ENCODE measurements around the gene BTBD10.

BTBD10 gene

DNA sequence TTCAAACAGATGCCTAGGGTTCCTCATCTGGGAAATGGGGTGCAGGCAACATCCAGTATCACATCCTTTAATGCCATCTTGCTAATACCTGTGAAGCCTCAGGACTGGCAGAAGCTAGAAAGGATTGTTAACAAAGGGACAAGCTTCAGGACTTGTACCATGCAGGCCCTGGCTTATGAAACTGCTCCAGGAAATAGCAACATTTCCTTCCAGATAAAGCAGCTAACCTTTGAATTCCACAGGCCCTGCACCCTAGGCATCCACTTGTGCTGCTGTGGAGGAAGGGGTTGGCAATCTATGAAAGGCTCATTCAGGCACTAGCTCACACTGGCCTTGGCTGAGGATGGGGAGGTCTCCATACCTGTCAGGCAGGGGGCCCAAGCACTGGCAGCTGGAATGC is 87.2 kb downstream of the BTBD10 start:
- DNase-seq (ENCODE audit: low read depth, low spot score), result no peak

DNA sequence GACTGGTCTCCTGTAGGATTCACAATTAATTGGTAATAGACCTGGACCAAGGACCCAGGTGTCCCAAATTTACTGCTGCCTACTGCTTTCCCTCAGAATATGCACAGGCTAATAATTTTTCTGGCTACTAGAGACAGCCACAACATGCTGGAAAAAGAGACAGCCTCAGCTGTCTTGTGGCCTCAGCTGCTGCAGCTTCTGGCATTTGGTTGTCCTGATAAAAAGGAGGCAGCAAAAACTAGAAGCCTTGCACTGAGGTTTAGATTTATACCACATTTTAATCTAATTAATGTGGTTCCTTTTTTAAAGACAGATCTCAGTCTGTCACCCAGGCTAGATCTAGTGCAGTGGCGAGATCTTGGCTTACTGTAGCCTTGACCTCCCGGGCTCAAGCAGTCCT is 89.8 kb downstream of the BTBD10 start:
- no peak for DNase-seq (ENCODE audit: low read depth, low spot score)

DNA sequence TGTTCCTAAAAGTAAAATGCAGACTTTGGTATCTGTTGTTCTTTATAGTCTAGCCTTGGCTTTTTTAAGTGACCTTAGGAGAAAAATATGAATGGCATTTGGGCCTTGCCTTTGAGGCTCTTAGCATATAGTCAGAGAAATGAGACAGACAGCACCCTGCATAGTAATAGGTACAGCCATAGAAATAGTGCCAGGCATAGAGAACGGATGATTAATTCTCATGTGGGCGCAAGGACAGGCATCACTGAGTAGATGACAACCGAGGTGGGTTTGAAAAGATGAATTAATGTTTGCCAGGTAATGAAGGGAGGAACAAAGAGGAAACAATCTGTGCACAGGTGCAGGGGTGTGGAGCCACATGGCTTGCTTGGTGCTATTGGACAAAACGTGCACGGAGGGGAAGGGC is 95.0 kb downstream of the BTBD10 start:
- DNase-seq (ENCODE audit: low read depth, low spot score), result no peak

DNA sequence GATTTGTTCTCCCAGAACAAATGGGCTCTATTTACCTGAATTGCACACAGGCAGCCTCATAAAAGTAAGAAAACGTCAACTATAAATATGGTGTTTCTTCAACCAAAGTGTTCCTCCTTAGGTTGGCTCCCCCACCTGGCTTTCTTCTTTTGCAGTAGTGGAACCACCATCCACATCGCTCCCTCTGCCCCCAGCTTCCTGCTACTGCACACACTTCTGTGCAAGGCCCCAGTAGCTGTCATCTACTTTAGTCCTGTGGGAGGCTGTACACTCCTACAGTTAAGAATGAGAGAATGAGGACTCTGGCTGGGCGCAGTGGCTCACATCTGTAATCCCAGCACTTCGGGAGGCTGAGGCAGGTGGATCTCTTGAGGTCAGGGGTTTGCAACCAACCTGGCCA is 95.9 kb downstream of the BTBD10 start:
- no peak for DNase-seq (ENCODE audit: low read depth, low spot score)

DNA sequence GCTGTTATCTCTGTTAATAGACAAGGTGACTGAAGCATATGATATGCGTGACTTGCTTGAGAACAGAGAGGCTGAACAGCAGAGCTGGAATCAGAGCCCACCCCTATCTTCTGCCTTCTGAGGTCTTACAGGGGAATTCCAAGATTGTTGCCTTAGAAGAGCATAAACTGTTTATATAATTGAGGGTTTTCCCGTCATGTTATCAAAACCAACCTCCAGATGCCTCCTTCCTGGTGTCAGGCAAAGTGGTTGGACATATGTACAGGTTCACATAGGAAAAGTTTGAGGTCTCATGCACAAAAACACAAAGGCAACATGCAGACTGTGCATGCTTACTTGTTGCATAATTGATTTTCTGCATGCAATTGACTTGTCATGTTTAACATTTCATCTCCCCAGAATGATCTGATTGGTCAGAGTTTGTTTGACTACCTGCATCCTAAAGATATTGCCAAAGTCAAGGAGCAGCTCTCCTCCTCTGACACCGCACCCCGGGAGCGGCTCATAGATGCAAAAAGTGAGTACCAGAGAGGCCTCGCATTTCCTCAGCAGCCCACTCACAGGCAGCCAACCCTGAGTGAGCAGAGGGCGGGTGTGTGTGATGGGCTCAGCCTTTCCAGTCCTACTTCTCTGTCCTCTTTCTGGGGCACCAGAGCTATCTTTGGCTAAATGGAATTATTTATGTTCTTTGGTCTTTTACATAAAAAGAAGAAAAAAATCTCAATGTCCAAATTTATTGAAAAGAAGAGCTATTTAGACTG is 96.6 kb downstream of the BTBD10 start:
- DNase-seq (ENCODE audit: low read depth, low spot score), result no peak

DNA sequence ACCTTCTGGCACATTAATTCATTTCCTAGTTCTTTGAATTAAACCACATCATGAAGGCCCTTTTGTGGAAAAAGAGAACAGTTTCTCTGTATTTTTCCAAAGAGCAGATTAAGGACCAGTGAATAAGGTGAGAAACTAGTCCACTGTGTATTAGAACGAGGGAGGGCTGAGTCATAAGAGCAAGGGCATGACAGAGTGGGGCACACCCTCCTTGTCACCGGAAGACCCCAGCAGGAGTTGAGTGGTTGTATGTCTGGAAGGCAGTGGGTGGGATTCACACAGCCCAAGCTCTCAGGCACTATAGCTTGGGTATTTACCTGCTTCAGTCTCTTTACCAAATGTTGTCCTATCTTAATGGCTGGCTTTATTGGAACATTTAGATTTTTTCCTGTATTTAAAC is 98.6 kb downstream of the BTBD10 start:
- DNase-seq (ENCODE audit: low read depth, low spot score), result no peak

DNA sequence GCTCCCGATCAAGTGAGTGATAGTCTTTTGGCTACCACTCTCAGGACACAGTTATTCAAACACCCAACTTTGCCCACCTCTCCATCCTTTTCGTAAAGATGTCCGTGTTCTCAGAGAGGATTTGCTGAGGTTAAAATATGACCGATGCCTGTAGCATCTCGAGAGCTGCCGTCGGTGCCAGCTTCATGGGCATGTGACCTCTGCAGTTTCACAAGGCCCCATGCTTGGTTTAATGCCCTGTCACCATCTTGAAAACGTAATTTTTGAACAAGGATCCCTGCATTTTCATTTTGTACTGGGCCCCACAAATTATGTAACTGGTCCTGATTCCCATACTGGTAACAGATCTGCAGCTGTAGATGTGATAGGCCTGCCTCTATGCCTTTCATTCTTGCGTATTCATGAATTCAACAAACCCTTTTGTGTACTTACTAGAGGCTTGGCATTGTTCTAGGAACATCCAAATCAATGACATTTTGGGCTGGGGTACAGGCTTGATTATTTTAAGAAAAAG is 100.4 kb downstream of the BTBD10 start:
- no peak for DNase-seq (ENCODE audit: low read depth, low spot score)

DNA sequence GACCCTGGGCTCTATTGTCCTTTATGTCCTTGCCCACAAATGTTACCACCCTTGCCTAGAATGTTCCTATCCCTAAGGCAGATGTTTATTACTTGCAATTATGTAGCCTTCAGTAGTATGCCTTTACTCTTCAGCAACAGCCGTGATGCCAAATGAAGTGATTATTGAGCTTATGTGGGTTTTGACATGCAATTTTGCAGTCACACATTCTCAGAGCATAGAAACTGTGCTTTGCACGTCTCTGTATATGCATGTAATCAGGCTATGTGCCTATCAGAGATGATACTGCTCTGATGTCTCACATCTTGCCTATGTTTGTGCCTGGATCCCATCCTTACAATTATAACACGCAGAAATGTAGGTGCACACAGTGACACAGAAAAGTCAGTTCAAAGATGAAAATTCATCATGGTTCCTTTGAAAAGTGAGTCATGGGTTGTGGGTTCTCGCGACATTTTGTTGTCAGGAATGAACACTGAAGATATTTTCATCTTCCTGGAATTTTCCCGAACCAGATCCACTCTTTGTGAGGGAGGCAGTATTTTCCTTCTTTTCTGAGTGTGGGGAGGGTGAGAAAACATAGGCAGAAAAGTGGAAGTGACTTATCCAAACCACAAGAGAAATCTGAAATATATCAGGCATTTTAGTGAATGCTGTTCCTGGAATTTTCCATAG is 104.3 kb downstream of the BTBD10 start:
- DNase-seq (ENCODE audit: low read depth, low spot score), result no peak

DNA sequence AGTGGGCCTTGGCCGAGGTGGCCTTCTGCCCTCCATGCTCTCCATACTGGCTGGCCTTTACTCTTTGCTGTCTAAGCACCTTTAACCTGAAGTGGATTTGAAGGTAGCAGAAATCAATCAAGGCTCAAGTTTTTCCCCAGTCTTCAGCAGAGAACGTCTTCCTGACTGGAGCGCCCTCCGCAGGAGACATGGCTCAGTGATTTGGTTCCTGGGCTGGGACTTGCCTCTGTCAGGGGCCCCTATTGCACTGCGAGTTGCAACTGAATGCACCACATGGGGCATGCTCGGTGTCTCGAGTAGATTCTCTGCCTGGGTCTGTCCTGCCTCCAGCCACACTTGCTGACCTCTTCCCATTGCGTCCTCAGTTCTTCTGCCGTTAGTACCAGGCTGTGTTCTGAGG is 105.8 kb downstream of the BTBD10 start:
- no peak for DNase-seq (ENCODE audit: low read depth, low spot score)

DNA sequence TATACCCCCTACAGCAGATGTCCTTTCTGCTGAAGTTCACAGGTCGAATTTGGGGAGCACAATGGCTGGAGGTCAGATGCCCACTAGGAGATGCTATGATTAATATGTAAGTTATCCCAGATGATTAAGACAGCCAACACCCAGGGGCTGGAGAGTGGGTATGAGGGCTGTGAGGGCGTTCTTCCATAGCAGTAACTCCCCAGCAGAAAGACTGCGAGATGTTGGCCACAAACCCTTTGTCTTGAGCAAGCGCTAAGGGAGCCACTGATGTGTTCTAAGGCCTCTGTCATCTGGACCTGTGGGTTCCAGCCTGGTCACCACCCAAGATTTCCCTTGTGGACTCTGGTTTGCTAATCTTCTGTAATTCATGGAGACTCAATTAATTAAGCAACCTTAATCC is 107.8 kb downstream of the BTBD10 start:
- DNase-seq (ENCODE audit: low read depth, low spot score), result no peak

DNA sequence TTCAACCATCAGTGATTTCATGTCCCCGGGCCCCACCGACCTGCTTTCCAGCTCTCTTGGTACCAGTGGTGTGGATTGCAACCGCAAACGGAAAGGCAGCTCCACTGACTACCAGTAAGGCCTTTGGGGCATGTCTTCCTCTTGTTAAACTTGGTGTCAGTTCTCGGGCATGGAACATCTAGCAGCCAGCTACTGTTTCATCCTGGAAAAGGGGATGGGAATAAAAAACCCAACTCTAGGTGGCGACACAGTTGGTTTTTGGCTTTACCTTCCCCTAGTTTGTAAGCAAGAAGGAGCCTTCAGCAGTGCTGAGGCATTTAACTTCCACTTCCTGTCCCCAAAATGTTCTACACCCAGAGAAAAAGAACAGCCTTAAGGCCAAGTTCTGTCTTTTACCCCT is 108.7 kb downstream of the BTBD10 start:
- DNase-seq (ENCODE audit: low read depth, low spot score), result no peak

DNA sequence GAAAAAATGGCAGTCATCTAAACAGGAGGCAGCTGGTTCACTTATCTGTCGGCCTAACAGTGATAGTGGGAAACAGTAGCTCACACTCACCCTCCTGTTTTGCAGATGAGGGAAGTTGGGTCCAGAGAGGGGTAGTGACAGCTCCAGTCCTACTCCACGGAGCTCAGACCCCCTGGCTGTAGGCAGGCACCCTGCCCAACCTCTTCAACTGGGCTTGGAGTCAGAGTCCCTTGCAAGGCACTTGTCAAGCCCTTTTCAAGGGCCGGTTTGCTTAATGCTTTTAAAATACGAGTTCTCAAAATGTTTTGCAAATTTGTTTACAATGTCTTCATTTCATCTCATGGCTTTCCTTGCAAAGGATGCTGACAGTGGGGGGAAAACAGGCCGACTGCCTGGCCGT is 110.3 kb downstream of the BTBD10 start:
- no peak for DNase-seq (ENCODE audit: low read depth, low spot score)

DNA sequence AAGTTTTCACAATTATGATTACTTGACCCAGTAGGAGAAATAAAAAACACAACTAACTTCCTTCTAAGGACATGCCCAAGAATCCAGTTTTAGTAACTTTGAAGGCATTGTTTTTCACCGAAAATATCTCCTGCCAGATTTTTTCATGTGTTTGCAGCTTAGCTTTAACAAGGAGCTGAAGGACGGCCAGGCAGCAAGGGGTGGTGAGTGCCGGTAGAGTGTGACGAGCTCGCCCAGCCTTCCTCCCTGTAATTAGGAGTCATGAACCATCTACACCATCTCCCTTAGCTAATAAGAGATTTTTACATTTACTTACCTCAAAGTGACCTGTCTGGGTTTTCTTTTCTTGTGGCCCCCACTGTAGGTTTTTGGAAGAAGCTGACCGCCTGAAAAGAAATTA is 113.4 kb downstream of the BTBD10 start:
- no peak for DNase-seq (ENCODE audit: low read depth, low spot score)

DNA sequence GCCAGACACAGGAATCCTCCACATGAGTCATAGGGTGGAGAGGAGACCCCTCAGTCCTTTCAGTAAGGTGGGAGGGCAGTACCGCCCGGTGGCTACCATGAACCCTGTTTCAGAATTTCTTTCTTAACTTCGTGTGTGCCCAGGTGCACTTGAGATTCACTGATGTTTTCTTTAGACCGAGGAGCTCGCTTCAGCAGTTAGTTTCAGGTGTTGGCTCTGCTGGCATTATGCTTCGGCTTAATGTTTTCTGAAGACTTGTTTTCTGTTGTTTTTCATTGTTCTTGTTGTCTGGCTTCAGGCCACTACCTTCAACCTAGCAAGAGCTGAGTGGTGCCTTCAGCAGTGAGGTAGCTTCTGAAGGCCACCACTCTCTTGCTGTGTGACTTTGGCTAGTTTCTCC is 114.0 kb downstream of the BTBD10 start:
- no peak for DNase-seq (ENCODE audit: low read depth, low spot score)

DNA sequence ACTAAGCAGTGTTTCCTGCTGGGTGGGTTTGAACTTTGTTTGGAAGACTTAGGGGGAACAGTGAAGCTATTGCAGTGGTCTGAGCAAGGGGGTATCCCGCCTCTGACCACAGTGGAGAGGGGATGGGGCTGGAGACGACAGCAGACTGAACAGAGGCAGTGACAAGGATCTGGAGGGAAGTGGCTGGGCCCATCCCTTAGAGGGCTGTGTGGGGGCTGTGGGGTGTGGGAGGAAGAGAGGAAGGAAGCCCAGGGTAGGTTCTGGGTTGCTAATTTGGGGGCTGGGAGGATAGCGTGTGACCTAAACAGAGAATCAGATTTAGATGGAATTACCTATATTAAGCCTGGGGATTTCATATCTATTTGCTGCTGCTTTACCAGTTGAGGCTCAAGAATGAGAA is 114.7 kb downstream of the BTBD10 start:
- DNase-seq (ENCODE audit: low read depth, low spot score), result no peak

DNA sequence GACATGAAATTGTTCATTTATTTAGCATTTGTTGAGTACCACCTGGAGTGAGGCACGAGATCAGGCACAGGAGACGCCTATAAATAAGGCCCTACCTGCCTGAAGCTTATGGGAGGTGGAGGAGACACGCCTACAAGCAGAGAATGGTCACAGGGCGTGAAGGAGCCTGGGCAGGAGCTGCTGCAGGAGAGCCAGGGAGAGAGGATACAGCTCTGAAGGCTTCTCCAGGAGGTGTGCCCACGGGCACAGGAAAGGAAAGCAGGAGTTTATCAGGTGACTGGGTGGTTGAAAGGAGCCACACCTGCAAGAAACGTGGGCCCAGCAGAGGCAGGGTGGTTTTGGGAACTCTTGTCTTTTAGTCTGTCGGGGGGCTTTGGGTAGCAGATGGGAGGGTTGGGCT is 115.1 kb downstream of the BTBD10 start:
- DNase-seq (ENCODE audit: low read depth, low spot score), result no peak

DNA sequence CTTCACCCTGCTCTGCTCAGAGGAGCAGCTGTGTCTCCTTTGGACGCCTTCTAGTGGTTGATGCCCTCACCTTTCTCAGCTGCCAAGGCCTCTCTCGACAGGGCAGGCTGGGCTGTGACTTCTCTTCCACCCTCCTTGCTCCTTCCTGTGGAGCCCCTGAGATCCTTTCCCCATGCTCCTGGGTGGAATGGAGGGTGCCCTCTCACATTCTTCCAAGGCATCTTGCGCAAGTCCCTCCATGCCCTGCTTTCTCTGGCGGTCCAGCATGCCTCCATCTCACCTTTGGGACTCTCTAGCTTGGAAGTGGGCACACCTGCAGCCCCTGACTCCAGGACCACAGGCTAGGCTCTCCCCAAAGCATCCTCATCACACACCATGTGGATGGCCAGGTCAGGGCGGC is 116.6 kb downstream of the BTBD10 start:
- no peak for DNase-seq (ENCODE audit: low read depth, low spot score)

DNA sequence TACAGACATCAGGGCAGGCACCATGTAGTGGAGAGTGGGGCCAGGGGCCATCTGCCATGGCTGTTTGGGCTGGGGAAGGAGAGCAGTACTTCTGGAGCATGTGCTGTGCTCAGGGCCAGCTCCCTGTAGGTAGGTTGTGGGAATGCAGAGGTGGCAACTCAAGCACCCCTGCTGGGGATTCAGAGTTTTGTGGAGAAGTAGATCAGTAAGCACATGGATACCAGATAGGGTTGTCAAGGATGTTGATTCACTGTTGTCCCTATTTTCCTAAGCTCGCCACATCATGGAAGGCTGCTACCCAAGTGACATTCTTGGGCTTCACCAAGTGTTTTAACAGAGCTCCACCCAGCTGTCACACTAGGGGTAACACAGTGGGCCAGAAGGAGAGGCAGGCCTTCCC is 118.2 kb downstream of the BTBD10 start:
- DNase-seq (ENCODE audit: low read depth, low spot score), result no peak

DNA sequence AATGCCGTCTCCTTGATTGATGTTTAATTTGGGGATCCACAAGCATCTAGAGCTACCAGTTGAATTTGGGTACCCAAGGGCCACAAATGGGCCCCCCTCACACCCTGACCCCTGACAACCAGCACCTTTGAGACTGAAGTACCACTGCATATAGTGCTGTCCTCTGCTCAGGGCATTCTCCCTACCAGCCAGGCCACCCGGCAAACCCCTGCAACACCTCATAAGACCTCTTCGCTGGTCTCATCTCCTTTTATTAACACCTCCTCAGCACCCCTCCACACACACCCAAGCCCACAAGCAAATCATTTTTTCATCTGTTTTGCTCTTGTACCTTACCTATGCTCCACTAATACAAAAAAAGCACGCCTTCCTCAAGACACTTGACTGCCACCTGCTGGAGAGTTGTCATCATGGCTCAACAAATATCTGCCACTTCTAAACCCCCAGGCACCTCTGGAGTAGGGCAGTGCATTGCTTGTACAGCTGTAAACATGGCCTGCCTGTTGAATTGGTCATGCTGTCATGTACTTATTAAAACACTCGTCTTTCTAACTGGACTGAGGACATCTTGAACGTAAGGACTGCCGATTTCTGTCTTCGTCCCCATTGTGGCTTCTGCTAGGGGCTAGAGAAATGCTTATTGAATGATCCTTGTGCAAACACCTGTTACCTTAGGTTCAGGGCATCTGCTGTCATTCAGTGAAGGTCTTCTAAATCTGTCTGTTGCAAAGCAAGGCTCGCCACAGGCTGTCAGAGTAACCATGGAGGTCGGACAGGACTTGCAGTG is 118.9 kb downstream of the BTBD10 start:
- peak; percentile 62 for DNase-seq (ENCODE audit: low read depth, low spot score)

DNA sequence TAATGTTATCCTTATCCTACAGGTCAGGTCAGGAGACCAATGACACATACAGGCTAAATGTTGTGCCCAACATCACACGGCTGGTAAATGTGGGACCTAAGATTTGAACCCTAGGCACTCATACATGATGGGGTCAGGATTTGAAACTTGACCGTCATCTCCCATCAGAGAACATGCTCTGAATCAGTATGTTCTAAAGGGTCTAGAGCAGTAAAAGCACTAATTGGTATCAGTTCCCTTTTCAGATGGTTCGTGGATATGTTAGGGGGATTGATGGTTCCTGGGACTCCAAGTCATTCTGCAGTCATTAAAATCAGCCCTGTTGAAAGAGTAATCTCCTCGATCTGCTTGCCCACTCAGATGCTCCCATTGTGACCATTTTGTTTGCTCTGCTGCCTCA is 120.0 kb downstream of the BTBD10 start:
- DNase-seq (ENCODE audit: low read depth, low spot score), result no peak

DNA sequence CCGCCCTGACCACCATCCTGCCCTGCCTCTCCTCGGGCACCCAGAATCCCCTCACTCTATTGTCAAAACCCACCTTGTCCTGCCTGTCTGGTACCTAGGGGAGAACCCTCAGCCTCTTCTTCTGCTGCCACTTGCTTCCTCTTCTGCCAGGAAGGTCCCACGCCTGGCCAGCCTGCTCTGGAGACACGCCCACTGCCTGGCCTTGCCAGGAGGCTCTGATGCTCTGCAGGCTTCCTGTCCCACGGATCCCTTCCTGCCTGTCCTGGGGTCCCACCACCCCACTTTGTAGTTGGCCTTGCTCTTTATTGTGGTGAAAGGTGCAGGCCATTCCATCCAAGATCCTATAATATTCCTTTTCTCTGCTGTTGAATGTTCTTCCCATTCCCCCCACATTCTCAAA is 122.0 kb downstream of the BTBD10 start:
- no peak for DNase-seq (ENCODE audit: low read depth, low spot score)

All from smooth muscle cell of the brain vasculature (primary cell).